Bronchial epithelial cell (primary cell): ENCODE measurements around the gene HS3ST3A1. TPM values are rescaled to one million over a fixed set of nuclear protein-coding genes. Genes with fewer than 3 reads are reported as not detected.
A peak's percentile ranks its signal among the peaks of the same experiment; 100 is the strongest.

Experiments
- DNase-seq: peaks from one replicate; pipeline ENCODE4 v3.0.0-alpha.2; 2010; ENCODE audit warnings: low read depth
- FAIRE-seq: peaks from 2 replicates; lab custom pipeline; 2011; peaks lifted over from hg19 to GRCh38; lab: Jason Lieb, UNC
- H3K27me3 ChIP-seq: 2 replicates; pipeline ENCODE4 v1.5.1; 2011; ENCODE audit warnings: low read length; ENCODE audit not compliant: control insufficient read depth, insufficient read depth
- H3K36me3 ChIP-seq: 2 replicates; pipeline ENCODE4 v1.5.1; 2011; ENCODE audit warnings: low read length; ENCODE audit not compliant: control insufficient read depth, insufficient read depth
- H3K4me3 ChIP-seq: 2 replicates; pipeline ENCODE4 v1.5.1; 2011; ENCODE audit warnings: mild to moderate bottlenecking, low read depth, low read length, control low read depth
- total RNA-seq: library from RNA; depleted of rRNA; stranded (reverse); fragments of >200 nt; gene quantifications from 2 replicates; pipeline ENCODE4 v1.2.1, GENCODE V29; 2014
- TF ChIP-seq, protein P1 (sequence below): IDR thresholded peaks from 2 replicates; pipeline ENCODE4 v1.5.1; 2011; ENCODE audit warnings: mild to moderate bottlenecking, moderate library complexity, low read length, control low read depth, inconsistent platforms; ENCODE audit not compliant: insufficient read depth, severe bottlenecking

HS3ST3A1 gene
- total RNA-seq, 1 donor from 2014 or later, result 0.53 TPM

DNA sequence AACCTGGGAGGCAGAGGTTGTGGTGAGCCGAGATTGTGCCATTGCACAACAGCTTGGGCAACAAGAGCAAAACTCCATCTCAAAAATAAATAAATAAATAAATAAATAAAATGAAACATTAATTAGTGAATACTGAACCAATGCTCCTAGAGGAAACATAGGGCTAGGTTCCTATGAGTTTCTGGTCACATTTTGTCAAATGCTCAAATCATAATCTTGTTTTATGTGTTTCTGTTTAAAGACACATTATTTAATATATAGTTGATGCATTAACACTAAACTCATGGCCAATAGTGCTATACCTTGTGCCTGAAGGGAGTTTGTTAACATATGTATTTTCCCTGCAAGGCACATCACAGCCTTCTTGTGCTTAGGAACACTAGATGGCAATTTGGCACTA, 66.8 kb downstream of the HS3ST3A1 start:
- Histone ChIP-seq H3K36me3 (no peaks in the 10 kb centered on the region), H3K27me3 (no peaks in the 10 kb centered on the region), H3K4me3 (no peak overlapping the region)
- DNase-seq, result no peak
- TF ChIP-seq, protein P1, sequence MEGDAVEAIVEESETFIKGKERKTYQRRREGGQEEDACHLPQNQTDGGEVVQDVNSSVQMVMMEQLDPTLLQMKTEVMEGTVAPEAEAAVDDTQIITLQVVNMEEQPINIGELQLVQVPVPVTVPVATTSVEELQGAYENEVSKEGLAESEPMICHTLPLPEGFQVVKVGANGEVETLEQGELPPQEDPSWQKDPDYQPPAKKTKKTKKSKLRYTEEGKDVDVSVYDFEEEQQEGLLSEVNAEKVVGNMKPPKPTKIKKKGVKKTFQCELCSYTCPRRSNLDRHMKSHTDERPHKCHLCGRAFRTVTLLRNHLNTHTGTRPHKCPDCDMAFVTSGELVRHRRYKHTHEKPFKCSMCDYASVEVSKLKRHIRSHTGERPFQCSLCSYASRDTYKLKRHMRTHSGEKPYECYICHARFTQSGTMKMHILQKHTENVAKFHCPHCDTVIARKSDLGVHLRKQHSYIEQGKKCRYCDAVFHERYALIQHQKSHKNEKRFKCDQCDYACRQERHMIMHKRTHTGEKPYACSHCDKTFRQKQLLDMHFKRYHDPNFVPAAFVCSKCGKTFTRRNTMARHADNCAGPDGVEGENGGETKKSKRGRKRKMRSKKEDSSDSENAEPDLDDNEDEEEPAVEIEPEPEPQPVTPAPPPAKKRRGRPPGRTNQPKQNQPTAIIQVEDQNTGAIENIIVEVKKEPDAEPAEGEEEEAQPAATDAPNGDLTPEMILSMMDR, result no peak
- FAIRE-seq, result no peak

DNA sequence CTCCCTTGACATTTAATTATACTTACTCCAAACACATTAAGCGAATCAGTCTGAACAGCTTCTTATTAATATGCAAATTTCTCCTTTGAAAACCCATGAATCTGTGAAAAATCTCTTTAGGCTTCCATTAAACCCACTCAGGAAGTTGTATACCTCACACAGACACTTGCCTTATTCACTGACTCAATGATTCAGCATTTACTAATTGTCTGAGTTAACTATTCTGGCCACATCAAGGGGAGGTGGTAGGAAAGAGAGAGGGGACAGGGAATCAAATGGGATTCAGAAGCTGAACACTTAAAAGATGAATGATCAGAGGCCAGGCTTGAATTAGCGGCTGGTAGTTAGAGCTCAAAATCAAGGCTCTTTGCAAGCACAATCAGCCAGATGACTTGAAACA, 70.0 kb downstream of the HS3ST3A1 start:
- TF ChIP-seq, protein P1, result no peak
- DNase-seq (peak; percentile 0), FAIRE-seq (no peak)
- H3K36me3 ChIP-seq, result no peaks in the 10 kb centered on the region
- H3K27me3 ChIP-seq, result no peaks in the 10 kb centered on the region
- no peak overlapping the region for H3K4me3 ChIP-seq

GRCh38 chr17:13525876-13526275, 75.9 kb downstream of the HS3ST3A1 start:
- FAIRE-seq, result no peak
- DNase-seq, result no peak
- Histone ChIP-seq H3K4me3 (no peak overlapping the region), H3K36me3 (no peaks in the 10 kb centered on the region), H3K27me3 (no peaks in the 10 kb centered on the region)
- TF ChIP-seq, protein P1, result no peak

DNA sequence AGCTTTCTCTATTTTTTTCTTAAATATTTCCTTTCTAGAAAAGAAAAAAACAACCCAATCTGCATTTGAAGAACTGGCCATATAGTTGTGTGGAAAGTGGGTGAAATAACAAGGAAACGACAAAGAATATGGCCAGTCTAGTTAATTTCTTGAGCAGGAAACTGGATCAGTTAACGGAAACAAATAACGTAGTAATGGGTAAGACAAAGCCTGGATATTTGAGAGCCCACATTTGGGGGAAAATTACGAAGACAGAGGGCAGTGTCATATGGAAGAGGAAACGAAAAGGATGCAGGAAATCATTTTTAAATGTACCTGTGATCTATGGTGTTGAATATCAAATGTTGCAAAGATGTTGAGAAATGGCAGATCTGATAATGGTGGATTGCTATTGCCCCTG, 78.6 kb downstream of the HS3ST3A1 start:
- no peaks in the 10 kb centered on the region for H3K27me3 ChIP-seq
- H3K36me3 ChIP-seq, result no peaks in the 10 kb centered on the region
- DNase-seq (no peak), FAIRE-seq (no peak)
- TF ChIP-seq, protein P1, result no peak
- H3K4me3 ChIP-seq, result no peak overlapping the region

DNA sequence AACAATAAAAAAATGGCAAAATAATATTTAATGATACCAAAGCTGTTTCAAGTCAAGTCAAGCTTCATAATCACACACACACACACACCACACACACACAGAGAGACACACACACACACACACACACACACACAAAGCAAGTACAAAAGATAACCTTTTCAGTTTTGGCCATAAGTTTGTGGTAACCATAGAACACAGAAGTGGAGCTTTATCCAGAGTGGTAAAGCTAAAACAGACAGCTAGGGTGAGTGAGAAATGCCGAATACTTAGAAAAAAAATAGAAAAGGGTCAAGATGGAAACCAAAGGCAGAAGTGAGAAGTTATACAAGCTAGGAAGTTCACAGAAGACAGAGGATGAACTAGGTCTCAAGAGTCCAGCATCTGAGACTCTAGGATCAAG, 79.0 kb downstream of the HS3ST3A1 start:
- no peak for DNase-seq
- FAIRE-seq, result no peak

DNA sequence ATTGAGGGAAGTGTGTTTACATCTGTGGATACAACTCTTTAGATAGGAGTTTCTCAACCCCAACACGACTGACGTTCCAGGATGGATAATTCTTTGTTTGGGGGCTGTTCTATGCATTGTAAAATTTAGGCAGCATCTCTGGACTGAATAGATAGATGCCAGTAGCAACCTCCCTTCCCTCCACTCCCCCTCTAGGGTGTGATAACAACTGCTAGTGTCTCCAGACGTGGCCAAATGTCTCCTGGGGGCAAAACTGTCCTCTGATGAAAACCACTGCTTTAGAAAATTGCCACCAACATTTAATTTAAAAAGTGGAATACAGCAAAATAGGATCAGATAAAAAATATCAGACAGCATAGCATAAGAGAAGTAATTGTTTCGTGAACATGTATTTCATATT, 79.9 kb downstream of the HS3ST3A1 start:
- no peak overlapping the region for H3K4me3 ChIP-seq
- no peak for FAIRE-seq
- H3K27me3 ChIP-seq, result no peaks in the 10 kb centered on the region
- TF ChIP-seq, protein P1, result no peak
- DNase-seq, result no peak
- no peaks in the 10 kb centered on the region for H3K36me3 ChIP-seq

More for the DNA sequence above, 79.0 kb downstream of the HS3ST3A1 start:
- no peaks in the 10 kb centered on the region for H3K36me3 ChIP-seq
- no peak overlapping the region for H3K4me3 ChIP-seq
- TF ChIP-seq, protein P1, result no peak
- H3K27me3 ChIP-seq, result no peaks in the 10 kb centered on the region
